Measurements from ENCODE around the gene MAMDC2. TPM values are rescaled to one million over a fixed set of nuclear protein-coding genes. Genes with fewer than 3 reads are reported as not detected.

The MAMDC2 gene
- total and polyA plus RNA-seq, 2 donors from 2014 or later = 1.5 to 7.1 TPM

- TF ChIP-seq, protein P1, sequence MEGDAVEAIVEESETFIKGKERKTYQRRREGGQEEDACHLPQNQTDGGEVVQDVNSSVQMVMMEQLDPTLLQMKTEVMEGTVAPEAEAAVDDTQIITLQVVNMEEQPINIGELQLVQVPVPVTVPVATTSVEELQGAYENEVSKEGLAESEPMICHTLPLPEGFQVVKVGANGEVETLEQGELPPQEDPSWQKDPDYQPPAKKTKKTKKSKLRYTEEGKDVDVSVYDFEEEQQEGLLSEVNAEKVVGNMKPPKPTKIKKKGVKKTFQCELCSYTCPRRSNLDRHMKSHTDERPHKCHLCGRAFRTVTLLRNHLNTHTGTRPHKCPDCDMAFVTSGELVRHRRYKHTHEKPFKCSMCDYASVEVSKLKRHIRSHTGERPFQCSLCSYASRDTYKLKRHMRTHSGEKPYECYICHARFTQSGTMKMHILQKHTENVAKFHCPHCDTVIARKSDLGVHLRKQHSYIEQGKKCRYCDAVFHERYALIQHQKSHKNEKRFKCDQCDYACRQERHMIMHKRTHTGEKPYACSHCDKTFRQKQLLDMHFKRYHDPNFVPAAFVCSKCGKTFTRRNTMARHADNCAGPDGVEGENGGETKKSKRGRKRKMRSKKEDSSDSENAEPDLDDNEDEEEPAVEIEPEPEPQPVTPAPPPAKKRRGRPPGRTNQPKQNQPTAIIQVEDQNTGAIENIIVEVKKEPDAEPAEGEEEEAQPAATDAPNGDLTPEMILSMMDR (IDR thresholded peaks at IDR 0.05; ENCODE audit: borderline replicate concordance, extremely low read depth, insufficient read depth) = no peak
- H3K27ac ChIP-seq (ENCODE audit: low read depth in 2 of 2, low read length in 2 of 2) = no peak overlapping the region
- no peak overlapping the region for H3K9ac ChIP-seq (ENCODE audit: low read length in 3 of 3)
- intact Hi-C loops (cut with DNase I) = no loop called here
- no peaks in the 10 kb centered on the region for H3K4me1 ChIP-seq (ENCODE audit: control insufficient read depth in 2 of 3, insufficient read depth in 2 of 3, low read depth in 1 of 3, low read length in 3 of 3)
- H3K9me3 ChIP-seq (ENCODE audit: control insufficient read depth in 2 of 3, insufficient read depth in 1 of 3, low read length in 3 of 3) = no peaks in the 10 kb centered on the region
- no peaks in the 10 kb centered on the region for H3K27me3 ChIP-seq (ENCODE audit: control insufficient read depth, insufficient read depth, low read length)
- DNase-seq = no peak
- no peak overlapping the region for H3K4me3 ChIP-seq (ENCODE audit: low read length in 3 of 3)
- FAIRE-seq = no peak
- no peaks in the 10 kb centered on the region for H3K36me3 ChIP-seq (ENCODE audit: control insufficient read depth in 2 of 3, insufficient read depth in 3 of 3, low read length in 3 of 3)
Measured at GRCh38 chr9:70003901-70004714, 39.5 kb upstream of the MAMDC2 start.

- TF ChIP-seq, protein P1 (IDR thresholded peaks at IDR 0.05; ENCODE audit: borderline replicate concordance, extremely low read depth, insufficient read depth) = no peak
- Histone ChIP-seq H3K9me3 (ENCODE audit: control insufficient read depth in 2 of 3, insufficient read depth in 1 of 3, low read length in 3 of 3) (no peaks in the 10 kb centered on the region), H3K27me3 (ENCODE audit: control insufficient read depth, insufficient read depth, low read length) (no peaks in the 10 kb centered on the region), H3K4me1 (ENCODE audit: control insufficient read depth in 2 of 3, insufficient read depth in 2 of 3, low read depth in 1 of 3, low read length in 3 of 3) (no peaks in the 10 kb centered on the region), H3K27ac (ENCODE audit: low read depth in 2 of 2, low read length in 2 of 2) (no peak overlapping the region), H3K4me3 (ENCODE audit: low read length in 3 of 3) (no peak overlapping the region), H3K36me3 (ENCODE audit: control insufficient read depth in 2 of 3, insufficient read depth in 3 of 3, low read length in 3 of 3) (no peaks in the 10 kb centered on the region), H3K9ac (ENCODE audit: low read length in 3 of 3) (no peak overlapping the region)
- no peak for FAIRE-seq
- DNase-seq = no peak
- intact Hi-C loops (cut with DNase I) = no loop called here
Measured at GRCh38 chr9:70006306-70006705, 37.3 kb upstream of the MAMDC2 start.

- Histone ChIP-seq H3K27me3 (ENCODE audit: control insufficient read depth, insufficient read depth, low read length) (no peaks in the 10 kb centered on the region), H3K36me3 (ENCODE audit: control insufficient read depth in 2 of 3, insufficient read depth in 3 of 3, low read length in 3 of 3) (no peaks in the 10 kb centered on the region)
Measured at GRCh38 chr9:70007831-70008230, 35.8 kb upstream of the MAMDC2 start.

More at GRCh38 chr9:70007831-70008230, 35.8 kb upstream of the MAMDC2 start:
- H3K27ac ChIP-seq (ENCODE audit: low read depth in 2 of 2, low read length in 2 of 2) = no peak overlapping the region
- intact Hi-C loops (cut with DNase I) = no loop called here
- no peaks in the 10 kb centered on the region for H3K4me1 ChIP-seq (ENCODE audit: control insufficient read depth in 2 of 3, insufficient read depth in 2 of 3, low read depth in 1 of 3, low read length in 3 of 3)
- DNase-seq = no peak
- no peak overlapping the region for H3K9ac ChIP-seq (ENCODE audit: low read length in 3 of 3)
- no peaks in the 10 kb centered on the region for H3K9me3 ChIP-seq (ENCODE audit: control insufficient read depth in 2 of 3, insufficient read depth in 1 of 3, low read length in 3 of 3)
- TF ChIP-seq, protein P1 (IDR thresholded peaks at IDR 0.05; ENCODE audit: borderline replicate concordance, extremely low read depth, insufficient read depth) = no peak
- H3K4me3 ChIP-seq (ENCODE audit: low read length in 3 of 3) = no peak overlapping the region
- FAIRE-seq = no peak
